ENCODE measurements around the gene IGSF23. TPM values are rescaled to one million over a fixed set of nuclear protein-coding genes. Genes with fewer than 3 reads are reported as not detected.
A peak's percentile ranks its signal among the peaks of the same experiment; 100 is the strongest.

The IGSF23 gene
- total RNA-seq, 4 donors from 2014 or later, result not detected

DNA sequence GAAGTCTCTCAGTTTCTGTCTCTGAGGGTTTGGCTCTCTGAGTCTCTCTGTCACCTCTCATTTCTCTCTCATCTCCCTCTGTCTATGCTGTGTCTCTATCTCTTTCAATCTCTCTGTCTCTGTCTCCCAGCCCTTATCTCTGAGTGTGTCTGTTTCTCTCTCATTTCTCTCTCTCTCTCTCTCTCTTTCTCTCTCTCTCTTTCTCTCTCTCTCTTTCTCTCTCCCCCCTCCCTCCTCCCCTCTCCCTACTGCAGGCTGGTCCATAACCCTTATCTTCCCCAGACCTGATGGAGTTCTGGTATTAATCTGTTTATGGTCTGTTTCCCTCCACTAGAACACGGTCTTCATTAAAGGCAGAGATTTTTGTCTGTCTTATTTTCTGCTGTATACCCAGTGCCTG lies 29.0 kb downstream of the IGSF23 start:
- TF ChIP-seq, protein P1, sequence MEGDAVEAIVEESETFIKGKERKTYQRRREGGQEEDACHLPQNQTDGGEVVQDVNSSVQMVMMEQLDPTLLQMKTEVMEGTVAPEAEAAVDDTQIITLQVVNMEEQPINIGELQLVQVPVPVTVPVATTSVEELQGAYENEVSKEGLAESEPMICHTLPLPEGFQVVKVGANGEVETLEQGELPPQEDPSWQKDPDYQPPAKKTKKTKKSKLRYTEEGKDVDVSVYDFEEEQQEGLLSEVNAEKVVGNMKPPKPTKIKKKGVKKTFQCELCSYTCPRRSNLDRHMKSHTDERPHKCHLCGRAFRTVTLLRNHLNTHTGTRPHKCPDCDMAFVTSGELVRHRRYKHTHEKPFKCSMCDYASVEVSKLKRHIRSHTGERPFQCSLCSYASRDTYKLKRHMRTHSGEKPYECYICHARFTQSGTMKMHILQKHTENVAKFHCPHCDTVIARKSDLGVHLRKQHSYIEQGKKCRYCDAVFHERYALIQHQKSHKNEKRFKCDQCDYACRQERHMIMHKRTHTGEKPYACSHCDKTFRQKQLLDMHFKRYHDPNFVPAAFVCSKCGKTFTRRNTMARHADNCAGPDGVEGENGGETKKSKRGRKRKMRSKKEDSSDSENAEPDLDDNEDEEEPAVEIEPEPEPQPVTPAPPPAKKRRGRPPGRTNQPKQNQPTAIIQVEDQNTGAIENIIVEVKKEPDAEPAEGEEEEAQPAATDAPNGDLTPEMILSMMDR (IDR thresholded peaks at IDR 0.05), result no peak
- TF ChIP-seq POLR2A (IDR thresholded peaks at IDR 0.05), result no peak
- H3K4me3 ChIP-seq (ENCODE audit: low read depth, poor library complexity, severe bottlenecking), result no peak overlapping the region
- intact Hi-C loops (cut with DNase I; ENCODE audit: low total_unique reads), result no loop called here
- no peak for DNase-seq (ENCODE audit: low spot score in 2 of 2)
- WGBS, 2 donors, result 30 to 56% methylated on average over 1 of the region's 1 CpG

DNA sequence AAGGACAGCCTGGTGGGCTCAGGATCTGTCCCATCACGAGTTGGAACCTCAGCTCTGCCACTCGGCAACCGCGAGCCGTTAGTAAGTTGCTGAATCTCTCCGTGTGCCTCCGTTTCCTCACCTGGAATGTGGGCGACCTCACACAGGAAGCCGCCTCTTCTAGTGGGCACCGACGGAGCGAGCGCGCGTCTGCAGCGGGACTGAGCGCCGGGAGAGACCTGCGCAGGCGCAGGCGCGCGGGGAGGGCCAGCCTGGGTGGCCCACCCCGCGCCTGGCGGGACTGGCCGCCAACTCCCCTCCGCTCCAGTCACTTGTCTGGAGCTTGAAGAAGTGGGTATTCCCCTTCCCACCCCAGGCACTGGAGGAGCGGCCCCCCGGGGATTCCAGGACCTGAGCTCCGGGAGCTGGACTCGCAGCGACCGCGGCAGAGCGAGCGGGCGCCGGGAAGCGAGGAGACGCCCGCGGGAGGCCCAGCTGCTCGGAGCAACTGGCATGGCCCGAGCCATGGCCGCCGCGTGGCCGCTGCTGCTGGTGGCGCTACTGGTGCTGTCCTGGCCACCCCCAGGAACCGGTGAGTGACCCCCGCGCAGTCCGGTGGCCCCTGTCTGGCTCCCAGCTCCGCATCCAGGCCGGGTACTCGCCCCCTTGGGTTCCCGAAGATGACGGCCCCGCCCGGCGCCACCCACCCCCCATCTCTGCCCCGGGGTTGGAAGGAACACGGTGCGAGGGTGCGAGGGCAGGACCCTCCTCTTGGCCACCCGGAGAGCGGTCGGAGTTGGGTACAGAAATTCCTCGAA lies 30.4 kb downstream of the IGSF23 start, which contains the start of gene PVR:
TSS of gene PVR (plus strand) at position 306 of the 797 bp plus-strand sequence. CDS start at position 493, 187 bp downstream.
- intact Hi-C loops (cut with DNase I; ENCODE audit: low total_unique reads), result no loop called here
- TF ChIP-seq POLR2A (IDR thresholded peaks at IDR 0.05), result no peak
- TF ChIP-seq, protein P1 (IDR thresholded peaks at IDR 0.05), result no peak
- 0% methylated on average over 26 to 45 of the region's 70 CpGs for WGBS, 2 donors
- peak in 1 of 2 donors; percentile 91 for DNase-seq (ENCODE audit: low spot score in 2 of 2)
- peak within 1 kb of the TSS; percentile 69 for H3K4me3 ChIP-seq (ENCODE audit: low read depth, poor library complexity, severe bottlenecking)

DNA sequence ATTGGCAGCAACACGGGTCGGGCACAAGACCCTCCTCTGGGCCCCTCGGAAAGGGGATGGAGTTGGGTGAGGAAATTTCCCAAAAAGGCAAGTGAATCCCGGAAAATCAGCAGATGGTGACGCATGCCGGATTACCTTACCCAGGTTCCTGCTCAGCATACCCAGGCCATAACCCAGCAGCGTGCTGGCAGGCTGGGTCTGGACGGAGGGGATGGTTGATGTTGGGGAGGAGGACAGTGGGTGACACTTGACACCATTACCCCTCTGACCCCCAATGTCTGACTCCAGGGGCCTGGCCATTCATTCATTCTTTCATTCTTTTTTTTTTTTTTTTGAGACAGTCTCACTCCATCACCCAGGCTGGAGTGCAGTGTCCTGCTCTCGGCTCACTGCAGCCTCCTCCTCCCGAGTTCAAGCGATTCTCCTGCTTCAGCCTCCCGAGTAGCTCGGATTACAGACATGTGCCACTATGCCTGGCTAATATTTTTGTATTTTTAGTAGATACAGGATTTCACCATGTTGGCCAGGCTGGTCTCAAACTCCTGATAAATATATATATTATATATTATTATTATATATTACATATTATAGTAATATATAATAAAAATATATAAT lies 31.1 kb downstream of the IGSF23 start:
- peak overlapping the region; percentile 69 for H3K4me3 ChIP-seq (ENCODE audit: low read depth, poor library complexity, severe bottlenecking)
- intact Hi-C loops (cut with DNase I; ENCODE audit: low total_unique reads), result no loop called here
- no peak for DNase-seq (ENCODE audit: low spot score in 2 of 2)
- 6 to 12% methylated on average over 13 of the region's 13 CpGs for WGBS, 2 donors
- TF ChIP-seq POLR2A (IDR thresholded peaks at IDR 0.05), result no peak
- TF ChIP-seq, protein P1 (IDR thresholded peaks at IDR 0.05), result no peak

DNA sequence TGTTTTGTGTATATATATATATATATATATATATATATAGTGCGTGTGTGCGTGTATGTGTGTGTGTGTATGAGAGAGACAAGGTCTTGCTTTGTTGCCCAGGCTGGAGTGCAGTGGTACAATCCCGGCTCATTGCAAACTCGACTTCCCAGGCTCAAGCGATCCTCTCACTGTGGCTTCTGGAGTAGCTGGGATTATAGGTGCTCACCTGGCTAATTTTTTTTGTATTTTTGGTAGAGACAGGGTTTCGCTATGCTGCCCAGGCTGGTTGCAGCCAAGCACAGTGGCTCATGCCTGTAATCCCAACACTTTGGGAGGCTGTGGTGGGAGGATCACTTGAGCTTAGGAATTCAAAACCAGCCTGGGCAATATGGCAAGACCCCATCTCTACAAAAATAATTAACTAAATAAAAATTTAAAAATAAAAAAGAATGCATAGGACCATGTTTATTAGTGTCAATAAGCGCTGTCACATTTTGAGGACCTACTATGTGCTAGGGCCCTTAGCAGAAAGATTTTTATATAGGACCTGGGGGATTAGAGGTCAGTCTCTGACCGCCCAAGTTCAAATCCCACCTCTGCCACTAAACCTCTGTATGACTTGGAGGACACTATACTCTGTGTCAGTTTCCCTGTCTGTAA lies 32.2 kb downstream of the IGSF23 start:
- WGBS, 2 donors, result 81 to 84% methylated on average over 8 of the region's 8 CpGs
- TF ChIP-seq POLR2A (IDR thresholded peaks at IDR 0.05), result no peak
- TF ChIP-seq, protein P1 (IDR thresholded peaks at IDR 0.05), result no peak
- DNase-seq (ENCODE audit: low spot score in 2 of 2), result no peak
- intact Hi-C loops (cut with DNase I; ENCODE audit: low total_unique reads), result no loop called here
- H3K4me3 ChIP-seq (ENCODE audit: low read depth, poor library complexity, severe bottlenecking), result no peak overlapping the region

DNA sequence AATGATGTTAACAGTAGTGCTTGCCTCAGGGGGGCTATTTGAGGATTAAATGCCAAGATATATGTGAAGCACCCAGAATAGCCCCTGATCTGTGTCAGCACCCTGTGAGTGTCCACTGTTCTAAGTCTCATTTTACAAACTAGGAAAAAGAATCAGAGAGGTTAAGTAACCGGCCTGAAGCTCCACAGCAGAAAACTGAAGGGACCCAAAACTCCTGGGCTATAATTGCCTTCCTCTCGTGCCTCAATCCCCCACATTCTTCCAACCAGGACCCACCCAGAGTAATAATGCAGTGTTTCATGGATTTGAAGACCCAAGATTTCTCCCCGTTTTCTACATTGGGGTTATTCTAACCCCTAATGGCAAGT lies 32.7 kb downstream of the IGSF23 start:
- TF ChIP-seq, protein P1 (IDR thresholded peaks at IDR 0.05), result no peak
- TF ChIP-seq POLR2A (IDR thresholded peaks at IDR 0.05), result no peak
- 92 to 94% methylated on average over 3 of the region's 3 CpGs for WGBS, 2 donors
- intact Hi-C loops (cut with DNase I; ENCODE audit: low total_unique reads), result no loop called here
- H3K4me3 ChIP-seq (ENCODE audit: low read depth, poor library complexity, severe bottlenecking), result no peak overlapping the region
- no peak for DNase-seq (ENCODE audit: low spot score in 2 of 2)
